ENCODE measurements around the gene SCLY. TPM values are rescaled to one million over a fixed set of nuclear protein-coding genes. Genes with fewer than 3 reads are reported as not detected.
A peak's percentile ranks its signal among the peaks of the same experiment; 100 is the strongest.

The SCLY gene
- total RNA-seq (10 to 100 TPM; 16.1 to 47.3 (median 29.1) TPM), polyA plus RNA-seq (10 to 100 TPM; 12.2 to 14.1 TPM), total RNA-seq (4.0 reads per million, percentile 21 among the genes with 10 or more reads in this experiment)

GRCh38 chr2:238060542-238061314 is at the start of gene SCLY:
SCLY (plus strand) TSS chr2:238061001; CDS start chr2:238061055, 54 bp downstream.
- peaks cover 3 to 16% (median 13%) of the 10 kb centered on the region in 5 donors for H3K27me3 Mint-ChIP-seq
- peak within 1 kb of the TSS; percentile 80 to 93 (median 90) for H3K27ac Mint-ChIP-seq
- H3K4me3 ChIP-seq (ENCODE audit: low read length) = peak within 1 kb of the TSS; percentile 96
- CTCF ChIA-PET = no interaction called here
- peaks cover 0 to 3% of the 10 kb centered on the region in 2 donors for H3K27me3 ChIP-seq (ENCODE audit: control insufficient read depth in 2 of 2, insufficient read depth in 2 of 2, low read length in 2 of 2)
- POLR2A ChIA-PET = interaction anchor here (1.0 to 2.1 kb wide), 4 partner anchors 9 to 142 kb away, joined by 3 to 9 read pairs (median 4); partner anchors contain the start of gene ILKAP
- H3K36me3 Mint-ChIP-seq = peaks cover 0 to 25% (median 8%) of the 10 kb centered on the region in 5 donors
- H3K9me3 ChIP-seq (ENCODE audit: control insufficient read depth in 2 of 3, low read length in 3 of 3) = no peaks in the 10 kb centered on the region
- peaks cover 0 to 5% (median 0%) of the 10 kb centered on the region in 11 donors for H3K9me3 Mint-ChIP-seq
- intact Hi-C loops (cut with micrococcal nuclease) = loop anchor here (1.0 to 5.0 kb wide), 11 partner anchors 62 to 628 kb away; partner anchors contain the start of genes ILKAP (in 2 of the 2), PER2 (in 2 of the 2) and TRAF3IP1 (in 1 of the 2)
- peak; percentile 99 for ATAC-seq
- H3K4me1 Mint-ChIP-seq = peaks cover 24 to 57% (median 37%) of the 10 kb centered on the region in 7 donors
- H3K27ac ChIP-seq (ENCODE audit: low read depth, low read length) = peak within 1 kb of the TSS; percentile 85
- H3K36me3 ChIP-seq (ENCODE audit: control insufficient read depth in 2 of 3, insufficient read depth in 3 of 3, low read length in 3 of 3) = peaks cover 0 to 4% (median 0%) of the 10 kb centered on the region in 3 experiments
- H3K4me1 ChIP-seq (ENCODE audit: control insufficient read depth in 2 of 2, insufficient read depth in 2 of 2, low read length in 2 of 2) = peaks cover 5 to 12% of the 10 kb centered on the region in 2 donors
- H3K4me3 Mint-ChIP-seq = peak within 1 kb of the TSS; percentile 85 to 98 (median 88)
- peak; percentile 86 to 95 (median 93) for DNase-seq

GRCh38 chr2:238013806-238014205 is 47.0 kb upstream of the SCLY start:
- H3K4me3 Mint-ChIP-seq = no peak overlapping the region
- Histone ChIP-seq H3K4me3 (ENCODE audit: low read length) (no peak overlapping the region), H3K27me3 (ENCODE audit: control insufficient read depth in 2 of 2, insufficient read depth in 2 of 2, low read length in 2 of 2) (no peaks in the 10 kb centered on the region), H3K27ac (ENCODE audit: low read depth, low read length) (no peak overlapping the region), H3K36me3 (ENCODE audit: control insufficient read depth in 2 of 3, insufficient read depth in 3 of 3, low read length in 3 of 3) (peaks cover 0 to 14% (median 0%) of the 10 kb centered on the region in 3 experiments), H3K9me3 (ENCODE audit: control insufficient read depth in 2 of 3, low read length in 3 of 3) (no peaks in the 10 kb centered on the region), H3K4me1 (ENCODE audit: control insufficient read depth in 2 of 2, insufficient read depth in 2 of 2, low read length in 2 of 2) (peaks cover 0 to 13% of the 10 kb centered on the region in 2 donors)
- peaks cover 8 to 48% (median 24%) of the 10 kb centered on the region in 5 donors for H3K36me3 Mint-ChIP-seq
- ATAC-seq (no peak), DNase-seq (no peak)
- no peaks in the 10 kb centered on the region for H3K27me3 Mint-ChIP-seq
- intact Hi-C loops (cut with micrococcal nuclease) = loop anchor here in 1 of 2 donors (2.0 kb wide), 1 partner anchor 155 kb away; the partner anchor contains the start of gene RAMP1
- H3K9me3 Mint-ChIP-seq = no peaks in the 10 kb centered on the region
- CTCF ChIA-PET = no interaction called here
- peaks cover 18 to 41% (median 29%) of the 10 kb centered on the region in 7 donors for H3K4me1 Mint-ChIP-seq
- H3K27ac Mint-ChIP-seq = no peak overlapping the region
- POLR2A ChIA-PET = no interaction called here

GRCh38 chr2:238015705-238016104 is 45.1 kb upstream of the SCLY start:
- Mint-ChIP-seq H3K36me3 (peaks cover 9 to 58% (median 20%) of the 10 kb centered on the region in 5 donors), H3K4me1 (peaks cover 7 to 22% (median 15%) of the 10 kb centered on the region in 7 donors), H3K9me3 (no peaks in the 10 kb centered on the region), H3K27ac (peak overlapping the region in 2 of 9 donors; percentile 29 to 41), H3K4me3 (no peak overlapping the region), H3K27me3 (no peaks in the 10 kb centered on the region)
- no peaks in the 10 kb centered on the region for H3K4me1 ChIP-seq (ENCODE audit: control insufficient read depth in 2 of 2, insufficient read depth in 2 of 2, low read length in 2 of 2)
- ChIA-PET CTCF (interaction anchor here (0.6 to 1.5 kb wide), 2 partner anchors 47 to 158 kb away, joined by 3 to 5 read pairs; no protein-coding TSS in a partner anchor), POLR2A (interaction anchor here (0.7 kb wide), 1 partner anchor 56 kb away, joined by 3 read pairs; no protein-coding TSS in a partner anchor)
- no peaks in the 10 kb centered on the region for H3K9me3 ChIP-seq (ENCODE audit: control insufficient read depth in 2 of 3, low read length in 3 of 3)
- no peak overlapping the region for H3K27ac ChIP-seq (ENCODE audit: low read depth, low read length)
- no peak overlapping the region for H3K4me3 ChIP-seq (ENCODE audit: low read length)
- DNase-seq (no peak), ATAC-seq (no peak)
- H3K27me3 ChIP-seq (ENCODE audit: control insufficient read depth in 2 of 2, insufficient read depth in 2 of 2, low read length in 2 of 2) = no peaks in the 10 kb centered on the region
- H3K36me3 ChIP-seq (ENCODE audit: control insufficient read depth in 2 of 3, insufficient read depth in 3 of 3, low read length in 3 of 3) = peaks cover 0 to 27% (median 0%) of the 10 kb centered on the region in 3 experiments
- intact Hi-C loops (cut with micrococcal nuclease) = loop anchor here (1.0 to 2.0 kb wide), 4 partner anchors 47 to 157 kb away; partner anchors contain the start of gene RAMP1 (in 1 of the 2)

GRCh38 chr2:238016526-238016925 is 44.3 kb upstream of the SCLY start:
- peaks cover 8 to 58% (median 20%) of the 10 kb centered on the region in 5 donors for H3K36me3 Mint-ChIP-seq

GRCh38 chr2:238019962-238020361 is 40.8 kb upstream of the SCLY start:
- Mint-ChIP-seq H3K9me3 (no peaks in the 10 kb centered on the region), H3K4me1 (peaks cover 0 to 21% (median 14%) of the 10 kb centered on the region in 7 donors), H3K36me3 (peaks cover 8 to 55% (median 20%) of the 10 kb centered on the region in 5 donors), H3K27ac (peak overlapping the region in 1 of 9 donors; percentile 34), H3K4me3 (no peak overlapping the region), H3K27me3 (no peaks in the 10 kb centered on the region)
- peaks cover 0 to 44% (median 0%) of the 10 kb centered on the region in 3 experiments for H3K36me3 ChIP-seq (ENCODE audit: control insufficient read depth in 2 of 3, insufficient read depth in 3 of 3, low read length in 3 of 3)
- intact Hi-C loops (cut with micrococcal nuclease) = no loop called here
- no peak overlapping the region for H3K4me3 ChIP-seq (ENCODE audit: low read length)
- no peaks in the 10 kb centered on the region for H3K9me3 ChIP-seq (ENCODE audit: control insufficient read depth in 2 of 3, low read length in 3 of 3)
- no peaks in the 10 kb centered on the region for H3K4me1 ChIP-seq (ENCODE audit: control insufficient read depth in 2 of 2, insufficient read depth in 2 of 2, low read length in 2 of 2)
- CTCF ChIA-PET = no interaction called here
- ATAC-seq = no peak
- no peaks in the 10 kb centered on the region for H3K27me3 ChIP-seq (ENCODE audit: control insufficient read depth in 2 of 2, insufficient read depth in 2 of 2, low read length in 2 of 2)
- DNase-seq = no peak
- H3K27ac ChIP-seq (ENCODE audit: low read depth, low read length) = no peak overlapping the region
- POLR2A ChIA-PET = no interaction called here

More at GRCh38 chr2:238016526-238016925, 44.3 kb upstream of the SCLY start:
- H3K4me3 ChIP-seq (ENCODE audit: low read length) = no peak overlapping the region
- intact Hi-C loops (cut with micrococcal nuclease) = no loop called here
- Mint-ChIP-seq H3K27ac (no peak overlapping the region), H3K27me3 (no peaks in the 10 kb centered on the region), H3K9me3 (no peaks in the 10 kb centered on the region), H3K4me1 (peaks cover 0 to 14% (median 6%) of the 10 kb centered on the region in 7 donors), H3K4me3 (no peak overlapping the region)
- H3K4me1 ChIP-seq (ENCODE audit: control insufficient read depth in 2 of 2, insufficient read depth in 2 of 2, low read length in 2 of 2) = no peaks in the 10 kb centered on the region
- ChIA-PET CTCF (no interaction called here), POLR2A (no interaction called here)
- DNase-seq (no peak), ATAC-seq (no peak)
- H3K27me3 ChIP-seq (ENCODE audit: control insufficient read depth in 2 of 2, insufficient read depth in 2 of 2, low read length in 2 of 2) = no peaks in the 10 kb centered on the region
- peaks cover 0 to 36% (median 0%) of the 10 kb centered on the region in 3 experiments for H3K36me3 ChIP-seq (ENCODE audit: control insufficient read depth in 2 of 3, insufficient read depth in 3 of 3, low read length in 3 of 3)
- H3K9me3 ChIP-seq (ENCODE audit: control insufficient read depth in 2 of 3, low read length in 3 of 3) = no peaks in the 10 kb centered on the region
- no peak overlapping the region for H3K27ac ChIP-seq (ENCODE audit: low read depth, low read length)

GRCh38 chr2:238020816-238021215 is 40.0 kb upstream of the SCLY start:
- Mint-ChIP-seq H3K4me3 (no peak overlapping the region), H3K27me3 (no peaks in the 10 kb centered on the region), H3K27ac (no peak overlapping the region), H3K9me3 (no peaks in the 10 kb centered on the region), H3K4me1 (peaks cover 0 to 28% (median 18%) of the 10 kb centered on the region in 7 donors), H3K36me3 (peaks cover 8 to 64% (median 20%) of the 10 kb centered on the region in 5 donors)
- H3K27ac ChIP-seq (ENCODE audit: low read depth, low read length) = no peak overlapping the region
- DNase-seq (no peak), ATAC-seq (no peak)
- H3K27me3 ChIP-seq (ENCODE audit: control insufficient read depth in 2 of 2, insufficient read depth in 2 of 2, low read length in 2 of 2) = no peaks in the 10 kb centered on the region
- H3K4me1 ChIP-seq (ENCODE audit: control insufficient read depth in 2 of 2, insufficient read depth in 2 of 2, low read length in 2 of 2) = no peaks in the 10 kb centered on the region
- H3K4me3 ChIP-seq (ENCODE audit: low read length) = no peak overlapping the region
- no peaks in the 10 kb centered on the region for H3K9me3 ChIP-seq (ENCODE audit: control insufficient read depth in 2 of 3, low read length in 3 of 3)
- intact Hi-C loops (cut with micrococcal nuclease) = no loop called here
- H3K36me3 ChIP-seq (ENCODE audit: control insufficient read depth in 2 of 3, insufficient read depth in 3 of 3, low read length in 3 of 3) = peaks cover 0 to 53% (median 0%) of the 10 kb centered on the region in 3 experiments
- ChIA-PET POLR2A (no interaction called here), CTCF (no interaction called here)

All from naive thymus-derived CD4-positive, alpha-beta T cell (primary cell).